ELF-1 (cell line): ENCODE data around the gene PROM2.

ENCODE experiments used
- DNase-seq: peaks from one replicate; pipeline ENCODE4 v3.0.0-alpha.2; 2016; ENCODE audit warnings: low read depth, low spot score

PROM2 gene

DNA sequence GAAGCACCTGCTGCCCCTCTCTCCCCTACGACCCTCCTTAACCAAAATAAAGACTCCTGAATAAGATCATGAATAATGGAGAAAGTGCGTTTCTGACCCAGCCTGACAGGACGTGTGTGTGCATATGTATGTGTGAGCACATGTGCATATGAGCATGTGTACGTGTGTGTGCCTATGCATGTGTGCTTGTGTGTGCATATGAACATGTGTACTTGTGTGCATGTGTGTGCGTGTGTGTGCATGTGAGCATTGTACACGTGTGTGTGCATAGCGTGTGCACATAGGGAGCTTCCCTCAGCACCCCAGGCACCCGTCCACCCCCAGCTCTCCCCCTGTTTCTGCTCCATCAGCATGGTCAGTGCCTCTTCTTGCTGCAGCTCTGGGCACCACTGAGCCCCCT, 33.6 kb downstream of the PROM2 start:
- DNase-seq, result no peak

DNA sequence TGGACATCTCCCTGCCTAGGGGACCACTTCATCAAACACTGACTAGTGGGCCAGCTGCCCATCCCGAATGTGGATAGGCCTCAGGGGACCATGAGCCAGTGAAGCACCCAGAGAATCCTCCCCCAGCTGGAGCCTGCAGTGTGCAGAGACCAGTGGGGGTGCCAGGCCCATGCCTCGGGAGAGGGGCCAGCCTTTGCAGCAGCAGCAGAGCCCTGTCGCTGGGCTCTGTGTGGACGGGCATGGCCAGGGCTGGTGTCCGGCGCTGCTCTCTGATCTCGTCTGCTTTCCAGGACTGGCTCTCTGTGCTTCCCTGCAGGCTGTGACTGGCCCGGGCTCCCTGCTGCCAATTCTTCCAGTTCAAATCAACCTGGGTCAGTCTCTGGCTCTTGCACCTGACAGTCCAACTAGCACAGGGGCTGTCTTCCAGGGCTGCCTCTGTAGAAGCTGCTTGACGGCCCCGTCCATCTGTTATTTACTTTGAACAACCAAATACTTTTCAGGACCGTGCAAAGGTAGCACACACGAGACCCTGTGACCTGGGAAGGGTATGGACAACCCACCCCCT, 34.3 kb downstream of the PROM2 start:
- DNase-seq, result no peak

- no peak for DNase-seq
Measured at GRCh38 chr2:95309599-95309998, 35.4 kb downstream of the PROM2 start.

DNA sequence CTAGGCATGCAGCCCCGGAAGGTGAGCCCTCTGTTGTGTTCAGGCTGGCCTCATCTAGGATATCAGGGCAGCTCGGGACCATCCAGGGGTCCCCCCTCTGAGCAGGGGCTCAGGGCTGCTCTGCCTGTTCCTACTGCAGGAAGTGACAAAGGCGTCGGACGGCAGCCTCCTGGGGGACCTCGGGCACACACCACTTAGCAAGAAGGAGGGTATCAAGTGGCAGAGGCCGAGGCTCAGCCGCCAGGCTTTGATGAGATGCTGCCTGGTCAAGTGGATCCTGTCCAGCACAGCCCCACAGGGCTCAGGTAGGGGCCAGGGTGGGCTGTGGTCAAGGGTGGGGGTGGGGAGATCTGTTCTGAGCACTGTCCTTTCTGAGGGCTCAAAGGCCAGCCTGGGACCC, 36.0 kb downstream of the PROM2 start:
- DNase-seq, result no peak

DNA sequence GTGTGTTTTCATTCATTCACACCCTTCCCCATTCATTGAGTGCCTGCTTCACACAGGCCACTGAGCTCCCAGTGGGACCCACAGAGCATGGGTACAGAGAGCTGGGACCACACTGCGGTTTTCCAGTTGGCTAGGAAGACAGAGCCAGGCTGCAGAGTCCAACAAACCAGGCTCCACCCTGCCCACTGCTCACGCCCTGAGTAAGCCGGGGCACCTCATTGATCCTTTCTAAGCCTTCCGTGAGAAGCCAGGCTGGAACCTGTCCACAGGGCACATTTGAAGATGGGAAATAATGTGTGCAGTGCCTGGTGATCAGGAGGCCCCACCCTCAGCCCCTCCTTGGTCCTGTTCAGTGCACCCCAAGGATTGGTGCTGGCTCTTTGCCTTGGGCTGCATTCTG, 36.4 kb downstream of the PROM2 start:
- DNase-seq, result no peak

DNA sequence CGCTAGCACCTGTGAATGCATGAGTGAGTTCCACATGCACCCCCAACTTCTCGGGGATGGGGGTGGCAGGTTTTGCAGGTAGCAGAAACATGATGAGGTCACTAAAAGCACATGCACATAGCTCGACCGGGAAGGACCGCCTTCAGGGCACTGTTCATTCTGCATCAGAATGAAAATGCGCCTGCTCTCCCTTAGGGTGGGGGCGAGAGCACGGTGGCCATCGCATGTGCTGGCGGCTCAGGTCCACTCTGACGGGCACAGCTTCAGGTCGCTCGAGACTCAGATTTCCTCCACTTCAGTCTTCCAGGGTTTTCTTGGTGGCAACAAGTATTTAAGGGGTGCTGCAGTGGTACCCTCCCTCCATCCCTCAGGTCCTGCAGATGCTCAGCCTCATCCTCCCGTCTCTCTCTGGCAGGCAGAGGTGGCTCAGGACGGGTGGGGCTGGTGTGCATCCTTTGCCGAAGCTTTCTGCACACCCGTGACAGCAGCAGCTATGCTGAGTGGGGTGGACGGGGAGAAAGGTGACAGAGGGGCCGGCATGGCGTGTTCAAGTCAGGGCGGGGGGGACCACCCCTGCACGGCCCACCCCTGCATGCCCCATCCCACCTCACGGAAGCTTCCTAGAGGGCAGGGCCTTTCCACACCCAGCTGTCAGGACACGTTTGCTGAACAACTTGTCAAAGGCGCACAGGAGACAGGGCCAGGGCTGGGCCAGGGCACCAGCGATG, 37.7 kb downstream of the PROM2 start:
- DNase-seq, result peak; percentile 19

DNA sequence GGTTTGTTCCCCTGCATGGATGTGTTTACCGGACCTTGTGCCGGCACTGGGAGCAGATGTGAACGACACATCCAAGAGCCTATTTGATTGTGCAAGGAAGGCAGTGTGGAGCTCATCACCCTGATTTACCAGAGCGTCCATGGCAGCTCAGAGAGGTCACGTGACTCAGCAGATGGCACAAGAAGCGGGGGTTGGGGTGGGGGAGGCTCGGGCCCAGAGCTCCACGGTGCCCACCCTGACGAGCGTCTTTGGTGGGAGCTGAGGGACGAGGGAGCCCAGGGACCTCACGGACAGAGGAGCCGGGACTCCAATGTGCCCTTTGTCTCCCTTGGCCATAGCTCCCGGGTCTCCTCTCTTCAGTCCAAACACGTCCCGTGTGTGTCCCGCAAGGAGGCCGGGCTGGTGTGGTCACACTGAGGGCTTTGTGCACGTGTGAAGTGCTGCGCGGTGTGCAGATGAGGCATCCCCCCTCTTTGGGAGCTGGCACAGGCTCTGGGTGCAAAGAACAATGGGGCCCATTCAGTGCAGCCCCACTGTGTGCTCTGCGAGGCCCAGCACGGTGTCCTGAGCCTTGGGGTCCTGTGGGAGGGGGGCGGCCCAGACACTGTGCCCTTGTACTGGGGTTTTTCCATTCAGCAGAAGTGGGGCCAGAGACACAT, 38.4 kb downstream of the PROM2 start:
- DNase-seq, result no peak

GRCh38 chr2:95313296-95314131, 39.3 kb downstream of the PROM2 start:
- DNase-seq, result no peak

DNA sequence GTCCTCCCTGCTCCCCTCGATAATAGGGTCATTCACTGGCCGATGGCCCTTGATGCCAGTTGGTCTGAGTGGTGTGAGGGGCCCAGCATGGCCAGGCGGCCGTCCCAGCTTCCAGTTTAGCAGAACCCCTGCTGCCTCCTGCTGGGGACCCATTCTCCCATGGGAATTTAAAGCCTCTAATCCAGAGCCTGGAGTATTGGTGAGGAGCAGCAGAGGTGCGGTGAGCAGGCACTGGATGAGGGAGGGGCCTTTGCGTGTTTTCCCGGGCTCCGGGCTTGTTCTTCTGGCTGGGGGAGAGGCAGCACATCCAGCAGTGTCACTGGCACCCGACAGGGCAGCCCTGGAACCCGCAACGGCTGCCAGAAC, 40.3 kb downstream of the PROM2 start:
- no peak for DNase-seq

DNA sequence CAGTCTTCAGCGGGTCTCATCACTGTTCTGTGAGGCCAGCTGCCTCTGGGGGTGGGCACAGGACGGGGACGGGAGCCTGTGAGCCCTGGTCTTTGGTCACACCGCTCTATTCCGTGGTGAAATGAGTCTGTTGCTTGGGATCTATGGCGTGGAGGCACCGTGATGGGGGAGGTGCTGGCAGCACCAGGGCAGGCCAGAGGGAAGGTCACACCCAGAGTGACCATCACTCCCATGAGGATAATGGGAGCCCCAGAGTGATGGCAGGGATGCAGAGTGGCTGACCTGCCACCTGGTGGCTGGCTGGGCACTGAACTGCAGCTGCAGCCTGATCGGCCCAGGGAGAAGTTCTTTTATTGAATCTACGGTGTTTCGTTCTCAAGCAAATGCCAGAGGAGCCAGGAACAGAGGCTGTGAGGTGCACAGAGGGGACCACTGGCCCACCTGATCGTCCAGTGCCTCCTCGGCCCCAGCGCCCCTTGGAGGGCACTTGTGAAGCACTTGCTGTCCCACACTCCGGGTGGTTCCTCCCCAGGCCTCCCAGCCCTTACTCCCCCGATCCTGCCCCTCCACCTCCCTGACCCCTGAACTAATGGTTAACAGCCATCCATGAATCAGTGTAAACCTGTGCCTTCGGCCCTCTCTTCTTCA, 40.8 kb downstream of the PROM2 start:
- peak; percentile 67 for DNase-seq

DNA sequence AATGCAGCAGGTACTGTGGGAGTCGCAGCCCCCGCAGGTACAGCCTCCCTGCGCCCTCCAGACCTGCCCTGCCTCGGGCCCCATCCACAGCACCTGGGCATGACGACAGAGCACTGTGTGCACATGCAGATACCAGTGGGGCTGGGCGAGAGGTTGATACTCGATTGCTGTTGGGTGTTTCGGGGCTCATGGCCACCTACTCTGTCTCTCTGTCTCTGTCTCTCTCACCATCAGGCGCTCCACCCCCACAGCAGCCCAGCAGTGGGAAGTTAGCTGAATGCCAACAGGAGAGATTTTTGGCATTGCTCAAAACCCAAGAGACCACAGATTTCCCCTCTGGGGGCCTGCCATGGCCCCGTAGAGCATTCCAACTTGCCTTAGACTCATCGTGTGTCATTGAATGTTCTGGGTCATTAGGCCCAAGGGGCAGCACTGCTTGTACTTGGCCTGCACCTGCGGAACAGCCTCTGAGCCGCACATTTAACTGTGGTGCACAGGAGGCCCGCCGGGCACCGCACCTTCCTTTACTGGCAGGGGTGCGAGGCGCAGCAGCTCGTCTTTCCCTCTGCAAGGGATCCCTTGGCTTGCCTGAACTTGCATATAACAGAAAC, 41.7 kb downstream of the PROM2 start:
- DNase-seq, result no peak

DNA sequence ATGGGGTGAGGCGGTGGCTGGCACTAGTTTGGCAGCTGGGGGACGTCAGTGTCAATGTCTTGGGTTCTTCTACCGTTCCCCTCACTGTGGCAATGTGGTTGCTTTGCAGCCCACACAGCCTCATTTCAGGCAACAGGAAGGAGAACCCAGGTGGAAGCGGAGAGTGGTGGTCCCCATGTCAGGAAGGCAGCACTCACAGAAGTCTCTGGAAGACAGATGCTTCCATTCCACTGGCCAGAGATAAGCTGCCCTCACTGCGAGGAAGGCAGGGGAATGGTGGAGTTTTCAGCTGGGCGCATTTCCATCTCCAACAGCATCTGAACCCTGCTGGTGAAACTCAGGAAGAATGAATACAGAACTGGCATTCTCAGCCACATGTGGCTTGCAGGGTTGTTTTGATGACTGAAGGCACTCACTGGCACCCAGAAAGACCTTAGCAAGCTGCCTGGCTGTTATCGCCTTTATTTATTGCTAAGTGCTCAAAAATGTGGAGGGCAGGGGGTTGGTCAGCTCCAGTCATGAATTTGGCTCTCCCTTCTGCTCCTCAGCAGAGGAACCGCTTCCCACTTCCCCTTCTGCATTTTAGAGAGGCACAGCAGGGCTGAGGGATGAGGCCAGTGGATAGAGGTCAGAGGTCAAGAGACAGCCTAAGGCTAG, 42.3 kb downstream of the PROM2 start:
- DNase-seq, result no peak

DNA sequence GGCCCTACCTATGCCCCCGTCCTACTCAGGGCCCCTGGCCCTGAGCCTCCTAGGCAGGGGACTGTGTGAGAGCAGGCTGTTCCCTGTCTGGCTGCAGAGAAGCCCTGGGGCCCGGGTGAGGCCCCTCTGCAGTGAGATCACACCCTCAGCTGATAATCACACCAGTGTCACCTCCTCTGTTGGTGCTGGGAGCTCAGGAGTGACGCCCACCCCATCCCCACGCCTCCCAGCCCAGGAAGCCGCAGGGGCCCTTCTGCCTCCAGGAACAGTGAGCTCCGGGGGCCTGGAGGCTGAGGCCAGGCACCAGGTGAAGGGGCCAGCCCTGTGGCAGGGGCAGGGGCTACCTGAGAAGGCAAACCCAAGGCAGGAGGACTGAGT, 42.9 kb downstream of the PROM2 start:
- peak; percentile 70 for DNase-seq

DNA sequence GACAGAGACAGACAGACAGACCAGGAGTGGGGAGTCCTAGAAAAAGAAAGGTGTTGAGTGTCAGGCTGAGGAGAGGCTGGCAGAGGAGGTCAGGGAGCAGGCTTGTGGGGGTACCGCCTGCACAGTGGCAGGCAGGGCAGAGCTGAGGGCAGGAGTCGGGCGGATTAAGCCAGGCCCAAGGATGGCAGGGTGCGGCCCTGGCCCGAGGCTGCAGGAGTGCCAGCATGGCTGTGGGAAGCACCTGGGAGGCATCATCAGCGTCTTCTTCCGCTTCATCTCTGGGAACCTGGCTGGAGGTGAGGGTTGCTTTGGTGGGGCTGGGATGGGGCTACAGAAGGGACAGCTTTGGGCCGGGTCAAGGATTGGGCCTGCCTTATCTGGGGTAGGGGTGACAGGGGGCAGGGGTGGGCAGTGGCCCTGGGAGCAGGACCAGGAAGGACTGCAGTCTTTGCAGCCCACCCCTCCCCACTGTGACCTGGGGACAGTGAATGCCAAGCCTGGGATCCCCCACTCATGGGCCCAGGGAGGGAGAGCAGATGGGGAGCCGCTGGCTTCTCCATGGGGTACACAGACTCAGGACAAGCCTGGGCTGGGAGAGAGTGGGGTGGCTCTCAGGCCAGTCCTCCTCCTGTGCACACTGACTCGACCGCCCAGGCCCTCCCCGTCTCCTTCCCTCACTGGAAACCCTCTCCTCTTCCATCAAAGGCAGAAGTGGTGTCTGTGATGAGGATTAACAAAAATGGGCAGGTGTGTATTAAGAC, 43.6 kb downstream of the PROM2 start:
- DNase-seq, result no peak

DNA sequence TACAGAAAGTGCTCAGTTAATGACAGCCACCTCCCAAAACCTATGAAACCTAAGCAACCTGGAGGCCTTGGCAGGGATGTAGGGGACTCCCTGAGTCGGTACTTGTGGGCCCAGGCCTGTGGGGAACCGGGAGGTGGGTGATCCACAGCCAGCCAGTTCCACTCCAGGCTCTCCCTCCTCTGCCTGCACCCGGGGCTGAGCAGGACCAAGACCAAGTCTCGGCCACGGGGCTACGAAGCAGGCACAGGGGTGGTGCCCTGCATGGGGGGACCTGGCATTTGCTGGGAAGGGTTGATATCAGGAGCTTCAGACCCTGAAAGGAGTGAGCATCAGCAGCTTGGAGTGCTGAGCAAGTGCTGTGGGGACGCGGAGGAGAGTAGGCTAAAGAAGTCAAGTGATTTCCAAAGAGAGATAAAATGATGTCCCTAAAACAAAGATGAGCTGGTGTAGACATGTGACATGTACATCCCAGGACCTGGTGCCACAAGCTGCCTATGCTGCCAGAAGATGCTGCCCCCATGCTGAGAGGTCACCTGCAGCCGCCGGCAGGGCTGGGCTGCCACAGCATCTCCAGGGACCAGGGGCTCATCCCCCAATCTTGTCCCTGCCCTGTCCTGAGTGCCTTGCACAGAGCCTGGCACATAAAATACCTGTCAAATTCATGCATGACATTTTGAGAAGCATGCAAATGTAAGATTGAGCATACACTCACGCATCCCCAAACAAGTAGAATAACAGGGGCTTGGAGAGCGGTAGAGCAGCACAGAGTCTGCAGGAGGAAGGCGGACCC, 44.4 kb downstream of the PROM2 start:
- no peak for DNase-seq

DNA sequence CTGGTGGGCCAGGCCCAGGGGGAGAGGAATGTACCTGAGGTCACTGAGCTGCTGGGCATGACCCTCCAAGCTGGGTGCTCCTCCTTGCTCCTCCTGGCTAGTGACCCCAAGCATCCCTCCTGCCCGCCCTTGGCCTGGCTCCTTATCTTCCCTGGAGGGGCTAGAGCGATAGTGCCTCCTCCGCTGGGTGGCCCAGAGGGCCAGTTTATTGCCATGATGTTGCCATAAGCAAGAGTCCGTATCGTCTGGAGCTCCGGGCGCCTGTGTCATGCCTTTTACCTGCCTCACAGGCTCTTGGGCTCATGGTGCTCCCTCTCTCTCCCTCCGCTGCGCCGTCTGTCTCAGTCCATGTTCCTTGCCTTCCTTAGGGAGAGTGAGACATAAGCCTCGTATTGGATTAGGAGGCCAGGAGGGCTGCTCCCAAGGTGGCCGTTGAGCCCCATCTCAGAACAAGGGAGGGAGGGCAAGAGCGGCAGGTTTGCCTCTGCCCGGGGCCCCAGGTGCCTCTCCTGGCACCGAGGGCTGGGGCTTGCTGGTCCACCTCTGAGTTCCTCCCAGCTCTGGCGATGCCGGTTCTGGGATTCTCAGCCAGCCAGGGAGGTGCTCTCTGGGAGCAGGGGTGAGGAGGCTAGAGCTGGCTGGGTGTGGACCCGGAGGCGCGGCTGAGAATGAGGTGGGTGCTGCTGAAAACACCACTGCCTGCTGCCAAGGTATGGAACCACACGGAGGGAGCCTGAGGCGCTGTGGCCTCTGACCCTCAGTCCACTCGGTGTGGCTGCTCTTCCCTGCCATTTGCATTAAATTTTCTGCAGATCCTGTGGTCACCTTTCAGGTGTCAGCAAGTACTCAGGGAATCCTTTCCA, 45.5 kb downstream of the PROM2 start:
- DNase-seq, result no peak

DNA sequence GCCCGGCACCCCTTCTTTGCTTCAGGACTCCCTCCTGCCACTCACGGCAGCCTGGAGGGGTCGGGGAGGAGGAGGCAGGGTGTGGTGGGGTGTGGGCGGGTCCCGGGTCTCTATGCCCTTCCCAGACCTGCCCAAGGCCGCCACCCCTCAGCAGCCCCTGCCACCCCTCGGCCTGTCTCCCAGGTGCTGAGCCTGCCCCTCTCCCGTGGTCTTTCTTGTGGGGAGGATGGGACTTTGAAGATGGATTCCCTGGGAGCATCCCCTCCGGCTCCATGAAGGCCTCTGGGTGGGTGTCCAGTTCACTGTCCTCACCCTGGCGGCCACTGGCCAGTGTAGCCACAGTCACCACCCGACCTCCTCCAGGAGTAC, 46.1 kb downstream of the PROM2 start:
- no peak for DNase-seq

DNA sequence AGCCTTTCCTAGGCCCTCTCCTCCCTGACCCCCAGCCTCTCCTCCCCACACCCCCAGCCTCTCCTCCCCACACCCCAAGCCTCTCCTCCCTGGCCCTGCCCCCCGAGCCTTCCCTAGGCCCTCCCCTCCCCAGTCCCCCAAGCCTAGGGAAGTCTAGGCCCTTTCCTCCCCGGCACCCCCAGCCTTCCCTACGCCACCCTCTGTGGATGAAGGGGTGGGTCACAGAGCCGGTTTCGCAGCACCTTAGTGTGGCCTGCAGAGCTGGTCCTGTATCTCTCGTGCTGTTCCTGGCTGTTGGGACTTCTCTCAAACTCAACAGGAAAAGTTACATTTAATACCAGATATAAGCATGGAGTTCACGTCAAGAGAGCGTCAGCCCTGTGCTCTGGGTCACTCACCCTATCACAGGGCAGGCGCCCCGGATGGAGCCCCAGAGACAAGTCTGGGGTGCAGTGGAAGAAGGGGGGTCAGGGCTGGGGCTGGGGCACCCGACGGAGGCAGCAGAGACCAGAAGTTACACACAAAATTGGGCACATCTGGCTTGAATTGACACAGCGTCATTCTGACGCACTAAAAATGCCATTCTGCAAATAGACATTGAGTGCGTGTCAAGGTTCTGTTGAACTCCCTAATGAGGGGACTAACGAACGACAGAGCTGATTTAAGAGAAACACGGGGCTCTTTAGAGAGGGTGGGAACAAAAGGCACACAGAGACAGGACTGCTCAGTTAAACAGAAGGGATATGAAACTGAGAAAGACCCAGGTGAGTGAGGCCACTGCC, 46.9 kb downstream of the PROM2 start:
- no peak for DNase-seq
